PC-3 (cell line): ENCODE results near the gene CYP8B1.

ENCODE experiments used
- CTCF ChIP-seq: fragments of 300-600 bp; sonication (generic); conservative IDR thresholded peaks from 2 replicates; pipeline ENCODE4 v1.5.1; 2017; ENCODE audit warnings: antibody characterized with exemption, low read depth, mild to moderate bottlenecking, low read length
- EZH2 ChIP-seq: fragments of 300-600 bp; sonication (generic); IDR thresholded peaks from one replicate; pipeline ENCODE4 v1.6.1; 2017; ENCODE audit warnings: antibody characterized with exemption, mild to moderate bottlenecking, low read length; ENCODE audit not compliant: unreplicated experiment
- EZH2phosphoT487 ChIP-seq: fragments of 300-600 bp; sonication (generic); IDR thresholded peaks from 2 replicates; pipeline ENCODE4 v1.6.1; 2018; ENCODE audit warnings: mild to moderate bottlenecking, antibody characterized with exemption, low read length, borderline replicate concordance

GRCh38 chr3:42871592-42872196 lies 4.0 kb downstream of the CYP8B1 start:
- TF ChIP-seq CTCF (no peak), EZH2 (no peak), EZH2phosphoT487 (no peak)
